HG03064 (cell line): ENCODE results near the gene DCAF6.

Experiments used
- ATAC-seq: cut with Tn5 transposase; IDR thresholded peaks from one replicate; pipeline ENCODE4 v1.9.1; 2021; ENCODE audit warnings: low read depth; ENCODE audit not compliant: unreplicated experiment

Gene DCAF6

DNA sequence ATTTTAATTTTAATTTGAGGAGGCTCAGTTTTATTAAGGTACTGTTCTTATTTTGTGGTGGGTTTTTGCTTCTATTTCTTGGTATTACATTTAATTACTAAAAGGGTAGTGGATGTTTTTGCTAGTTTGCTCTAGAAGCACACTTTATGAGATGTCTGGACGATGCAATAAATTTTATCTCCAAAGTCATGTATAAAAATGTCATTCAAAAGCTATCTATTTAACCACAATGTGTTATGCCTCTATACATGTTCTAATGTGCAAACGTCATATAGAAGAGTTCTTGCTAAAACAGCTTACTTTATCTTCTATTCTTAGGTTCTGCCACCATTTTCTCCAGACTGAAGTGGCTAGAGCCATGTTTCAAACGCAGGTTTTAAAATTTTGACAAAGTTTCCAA lies 13.3 kb downstream of the DCAF6 start:
- no peak for ATAC-seq

- no peak for ATAC-seq
These were observed 14.1 kb downstream of the DCAF6 start for GRCh38 chr1:167950569-167950968.

- no peak for ATAC-seq
These were observed 19.4 kb downstream of the DCAF6 start for GRCh38 chr1:167955915-167956314.

- no peak for ATAC-seq
These were observed 21.2 kb downstream of the DCAF6 start for GRCh38 chr1:167957710-167958109.

GRCh38 chr1:167964646-167965045 lies 28.2 kb downstream of the DCAF6 start:
- no peak for ATAC-seq

GRCh38 chr1:167966050-167966449 lies 29.6 kb downstream of the DCAF6 start:
- no peak for ATAC-seq

- no peak for ATAC-seq
These were observed 32.1 kb downstream of the DCAF6 start for GRCh38 chr1:167968569-167968968.

GRCh38 chr1:167973832-167974231 lies 37.3 kb downstream of the DCAF6 start:
- ATAC-seq: no peak

- ATAC-seq: no peak
These were observed 38.2 kb downstream of the DCAF6 start for GRCh38 chr1:167974698-167975097.

GRCh38 chr1:167977245-167977644 lies 40.8 kb downstream of the DCAF6 start:
- ATAC-seq: no peak

DNA sequence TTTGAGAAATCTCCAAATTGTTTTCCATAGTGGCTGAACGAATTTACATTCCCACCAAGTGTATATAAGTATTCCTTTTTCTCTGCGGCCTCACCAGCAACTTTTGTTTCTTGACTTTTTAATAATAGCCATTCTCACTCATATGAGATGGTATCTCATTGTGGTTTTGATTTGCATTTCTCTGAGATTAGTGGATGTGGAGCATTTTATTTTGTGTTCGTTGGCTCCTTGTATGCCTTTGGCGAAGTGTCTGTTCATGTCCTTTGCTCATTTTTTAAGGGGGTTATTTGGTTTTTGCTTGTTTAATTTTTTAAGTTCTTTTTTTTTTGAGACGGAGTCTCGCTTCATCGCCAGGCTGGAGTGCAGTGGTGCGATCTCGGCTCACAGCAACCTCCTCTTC lies 45.5 kb downstream of the DCAF6 start:
- no peak for ATAC-seq

DNA sequence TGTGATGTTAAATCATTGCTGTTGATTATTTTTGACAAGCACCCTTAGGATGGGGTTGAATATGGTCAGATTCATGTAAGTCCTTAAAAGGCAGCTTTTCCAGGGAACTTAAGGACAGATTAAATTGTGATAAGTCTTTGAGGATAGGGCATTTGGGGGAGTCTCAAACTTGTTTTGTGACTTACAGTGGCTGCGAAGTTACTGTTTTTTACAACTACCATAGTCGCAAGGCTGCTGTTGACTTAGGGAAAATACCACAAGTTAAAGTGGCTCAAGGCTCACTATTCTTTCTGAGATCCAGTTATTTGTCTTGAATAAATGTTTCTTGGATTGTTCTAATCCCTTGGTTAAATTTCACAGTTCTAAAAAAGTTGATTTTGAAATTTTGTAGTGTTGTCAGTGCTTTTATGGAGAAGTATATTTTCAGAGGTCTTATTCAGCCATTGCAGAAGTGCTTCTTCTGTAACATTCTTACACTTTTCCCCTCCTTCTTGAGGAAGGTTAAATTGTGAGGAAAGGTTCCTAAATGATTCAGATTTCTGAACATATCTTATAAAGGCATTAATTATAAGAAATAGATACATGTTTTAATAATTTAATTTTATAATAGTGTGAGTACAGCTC lies 47.4 kb downstream of the DCAF6 start:
- ATAC-seq: no peak

DNA sequence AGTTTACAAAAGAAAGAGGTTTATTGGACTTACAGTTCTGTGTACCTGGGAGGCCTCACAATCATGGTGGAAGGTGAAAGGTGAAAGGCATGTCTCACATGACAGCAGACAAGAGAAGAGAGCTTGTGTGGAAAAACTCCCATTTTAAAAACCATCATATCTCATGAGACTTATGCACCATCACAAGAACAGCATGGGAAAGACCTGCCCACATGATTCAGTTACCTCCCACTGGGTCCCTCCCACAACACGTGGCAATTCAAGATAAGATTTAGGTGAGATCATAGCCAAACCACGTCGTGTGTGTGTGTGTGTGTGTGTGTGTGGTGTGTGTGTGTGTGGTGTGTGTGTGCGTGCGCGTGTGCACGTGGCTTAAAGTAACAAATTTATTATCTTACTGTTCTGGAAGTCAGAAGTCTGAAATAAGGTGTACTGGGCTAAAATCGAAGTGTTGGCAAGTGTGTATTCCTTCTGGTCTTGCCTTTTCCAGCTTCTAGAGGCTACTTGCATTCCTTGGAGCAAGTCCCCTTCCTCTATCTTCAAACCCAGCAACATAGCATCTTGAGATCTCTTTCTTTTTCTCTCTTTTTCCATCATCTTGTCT lies 48.5 kb downstream of the DCAF6 start:
- ATAC-seq: no peak

GRCh38 chr1:167987174-167987573 lies 50.7 kb downstream of the DCAF6 start:
- ATAC-seq: no peak

GRCh38 chr1:167991546-167991945 lies 55.1 kb downstream of the DCAF6 start:
- no peak for ATAC-seq

DNA sequence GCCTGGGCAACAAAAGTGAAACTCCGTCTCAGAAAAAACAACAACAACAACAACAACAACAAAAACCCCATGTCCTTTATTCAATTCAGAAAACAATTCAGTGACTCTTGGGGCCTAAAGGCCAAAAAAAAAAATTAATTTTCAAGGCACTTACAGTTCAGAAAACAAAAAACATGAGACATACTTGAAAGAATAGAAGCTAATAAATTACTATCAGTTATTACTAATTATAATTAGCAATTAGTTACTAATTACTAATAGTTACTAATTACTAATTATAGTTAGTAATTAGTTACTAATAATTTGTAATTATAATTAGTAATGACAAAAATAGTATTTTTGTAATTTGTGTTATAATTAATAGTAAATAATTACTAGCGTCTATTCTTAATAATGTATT lies 57.2 kb downstream of the DCAF6 start:
- ATAC-seq: no peak

DNA sequence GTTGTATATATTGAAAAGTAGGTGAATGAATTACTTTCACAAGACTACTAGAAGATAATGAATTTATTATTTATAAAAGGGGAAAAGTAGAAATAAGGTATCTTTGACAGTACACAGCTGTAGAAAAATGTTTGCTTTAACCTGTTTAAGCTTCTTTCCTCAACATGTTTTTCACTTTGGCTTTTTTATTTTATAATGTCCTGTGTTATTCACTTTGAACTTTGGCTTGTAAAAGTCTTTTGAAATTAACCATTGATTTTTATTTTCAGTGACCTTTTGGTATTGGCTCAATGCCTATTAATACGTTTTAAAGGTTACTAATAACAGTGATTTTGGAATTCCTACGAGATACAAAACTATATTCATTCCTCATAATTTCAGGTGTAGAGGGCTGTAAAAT lies 58.1 kb downstream of the DCAF6 start:
- ATAC-seq: no peak

- ATAC-seq: no peak
These were observed 58.6 kb downstream of the DCAF6 start for GRCh38 chr1:167995038-167995437.

DNA sequence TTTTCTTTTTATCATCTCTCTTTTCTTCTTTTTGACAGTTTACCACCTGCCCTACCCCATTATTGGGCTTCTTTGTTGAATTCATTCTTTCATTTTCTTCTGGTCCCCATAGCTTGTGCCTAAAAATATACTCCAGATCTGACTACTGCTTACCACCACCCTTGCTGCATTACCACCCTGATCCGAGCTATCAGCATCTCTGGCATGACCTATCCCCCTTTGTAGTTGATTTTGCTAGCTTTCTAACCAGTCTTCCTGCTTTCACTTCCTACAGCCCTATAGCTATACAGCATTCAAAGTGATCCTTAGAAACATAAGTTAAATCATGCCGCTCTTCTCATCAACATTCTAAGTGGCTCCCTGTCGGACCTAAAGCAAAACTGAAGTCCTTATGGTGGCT lies 59.8 kb downstream of the DCAF6 start:
- no peak for ATAC-seq

DNA sequence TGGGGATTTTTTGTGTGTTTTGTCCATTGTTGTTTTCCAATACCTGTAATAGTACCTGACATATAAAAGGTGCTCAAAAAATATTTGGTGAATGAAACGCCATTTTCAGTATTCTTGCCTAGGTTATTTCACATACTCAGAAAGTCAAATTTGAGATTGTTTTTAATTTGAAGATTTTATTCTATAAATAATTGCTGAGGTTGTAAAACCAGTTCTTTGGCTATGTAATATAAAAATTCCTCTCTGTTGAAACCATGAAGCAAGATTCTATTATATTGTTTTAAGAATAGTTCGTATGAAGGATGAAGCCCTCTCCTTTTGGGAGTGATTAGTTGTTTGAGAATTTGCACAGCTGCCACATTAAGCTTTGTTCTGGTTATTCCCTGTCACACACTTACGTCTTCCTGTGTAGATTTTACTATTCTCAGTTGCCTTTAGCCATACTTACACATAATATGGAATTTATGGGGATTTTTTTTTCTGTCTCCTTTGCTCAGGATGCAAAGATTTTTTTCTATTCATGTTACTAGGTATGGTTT lies 60.6 kb downstream of the DCAF6 start:
- ATAC-seq: no peak

- ATAC-seq: no peak
These were observed 63.4 kb downstream of the DCAF6 start for GRCh38 chr1:167999877-168000276.

DNA sequence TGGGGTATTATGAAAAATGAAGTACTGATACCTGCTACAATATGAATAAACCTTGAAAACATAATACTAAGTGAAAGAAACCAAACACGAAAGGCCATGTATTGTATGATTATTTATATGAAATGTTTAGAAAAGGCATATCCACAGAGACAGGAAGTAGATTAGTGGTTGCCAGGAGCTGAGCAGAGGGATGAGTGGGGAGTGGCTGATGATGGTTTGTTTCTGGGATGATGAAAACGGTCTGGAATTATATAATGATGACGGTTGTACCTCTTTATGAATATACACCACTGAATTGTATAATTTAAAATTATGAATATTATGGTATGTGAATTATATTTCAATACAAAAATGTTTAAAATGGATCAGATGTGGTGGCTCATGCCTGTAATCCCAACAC lies 64.2 kb downstream of the DCAF6 start:
- no peak for ATAC-seq
